ENCODE results near the gene FAM3A.
"Not testable (repeated sequence)": the region's sequence is repeated elsewhere in the genome, so short reads cannot be mapped to it uniquely, and the experiment has no call there.

Gene FAM3A

GRCh38 chrX:154501423-154501822 lies 14.6 kb downstream of the FAM3A start:
- DNase-seq = not testable (repeated sequence)

GRCh38 chrX:154496591-154497137 lies 19.4 kb downstream of the FAM3A start:
- not testable (repeated sequence) for DNase-seq

GRCh38 chrX:154495472-154495922 lies 20.5 kb downstream of the FAM3A start:
- no peak for DNase-seq

GRCh38 chrX:154494715-154495114 lies 21.3 kb downstream of the FAM3A start:
- DNase-seq = no peak

GRCh38 chrX:154490414-154491083 lies 25.5 kb downstream of the FAM3A start, which contains the start of gene SLC10A3:
TSS of gene SLC10A3 (minus strand) at chrX:154490629. CDS start at chrX:154488940, 1,689 bp downstream.
- DNase-seq = peak; percentile 81

GRCh38 chrX:154490021-154490413 lies 26.0 kb downstream of the FAM3A start:
- DNase-seq = no peak

GRCh38 chrX:154489182-154489581 lies 26.9 kb downstream of the FAM3A start:
- DNase-seq = no peak

- no peak for DNase-seq
Observed at GRCh38 chrX:154488336-154489075, 27.5 kb downstream of the FAM3A start.

GRCh38 chrX:154487518-154488290 lies 28.3 kb downstream of the FAM3A start:
- no peak for DNase-seq

- DNase-seq = no peak
Observed at GRCh38 chrX:154486396-154487207, 29.4 kb downstream of the FAM3A start, which contains the start of gene UBL4A. TSS of gene UBL4A (minus strand) at chrX:154486615. CDS start at chrX:154486584, 31 bp downstream.

GRCh38 chrX:154486052-154486395 lies 30.0 kb downstream of the FAM3A start:
- DNase-seq = no peak

GRCh38 chrX:154485150-154486051 lies 30.6 kb downstream of the FAM3A start:
- no peak for DNase-seq

- no peak for DNase-seq
Observed at GRCh38 chrX:154484255-154485149, 31.5 kb downstream of the FAM3A start.

- DNase-seq = no peak
Observed at GRCh38 chrX:154483325-154483724, 32.7 kb downstream of the FAM3A start.

- DNase-seq = no peak
Observed at GRCh38 chrX:154482786-154483185, 33.2 kb downstream of the FAM3A start.

GRCh38 chrX:154481911-154482601 lies 34.0 kb downstream of the FAM3A start:
- DNase-seq = no peak

- DNase-seq = no peak
Observed at GRCh38 chrX:154481195-154481594, 34.8 kb downstream of the FAM3A start.

- DNase-seq = peak; percentile 84
Observed at GRCh38 chrX:154478728-154479622, 37.1 kb downstream of the FAM3A start, which contains the start of gene LAGE3. TSS of gene LAGE3 (minus strand) at chrX:154479281. CDS start at chrX:154478915, 366 bp downstream.

Data from T1000 (cell line).